ENCODE results near the gene CHSY1. TPM values are rescaled to one million over a fixed set of nuclear protein-coding genes. Genes with fewer than 3 reads are reported as not detected.

The CHSY1 gene
- total RNA-seq, 1 donor from 2014 or later: 29.7 TPM

- Histone ChIP-seq H3K9ac (ENCODE audit: low read depth in 1 of 3, low read length in 3 of 3) (no peak overlapping the region), H3K27ac (ENCODE audit: low read depth, low read length) (no peak overlapping the region)
These were observed 92.5 kb downstream of the CHSY1 start for GRCh38 chr15:101159096-101159935.

GRCh38 chr15:101158166-101159095 lies 93.4 kb downstream of the CHSY1 start:
- H3K9me3 ChIP-seq (ENCODE audit: control insufficient read depth in 3 of 3, low read length in 3 of 3): no peaks in the 10 kb centered on the region
- no peak overlapping the region for H3K4me3 ChIP-seq (ENCODE audit: low read length in 3 of 3)
- peaks cover 0 to 10% (median 5%) of the 10 kb centered on the region in 3 donors for H3K4me1 ChIP-seq (ENCODE audit: control insufficient read depth in 3 of 3, insufficient read depth in 3 of 3, low read length in 3 of 3)
- no peaks in the 10 kb centered on the region for H3K36me3 ChIP-seq (ENCODE audit: control insufficient read depth in 3 of 3, insufficient read depth in 3 of 3, low read length in 3 of 3)
- H3K27ac ChIP-seq (ENCODE audit: low read depth, low read length): no peak overlapping the region
- H3K27me3 ChIP-seq (ENCODE audit: control insufficient read depth in 3 of 3, insufficient read depth in 3 of 3, low read length in 3 of 3): no peaks in the 10 kb centered on the region
- H3K9ac ChIP-seq (ENCODE audit: low read depth in 1 of 3, low read length in 3 of 3): no peak overlapping the region

More at GRCh38 chr15:101159096-101159935, 92.5 kb downstream of the CHSY1 start:
- H3K9me3 ChIP-seq (ENCODE audit: control insufficient read depth in 3 of 3, low read length in 3 of 3): no peaks in the 10 kb centered on the region
- H3K36me3 ChIP-seq (ENCODE audit: control insufficient read depth in 3 of 3, insufficient read depth in 3 of 3, low read length in 3 of 3): no peaks in the 10 kb centered on the region
- no peak overlapping the region for H3K4me3 ChIP-seq (ENCODE audit: low read length in 3 of 3)
- no peaks in the 10 kb centered on the region for H3K27me3 ChIP-seq (ENCODE audit: control insufficient read depth in 3 of 3, insufficient read depth in 3 of 3, low read length in 3 of 3)
- H3K4me1 ChIP-seq (ENCODE audit: control insufficient read depth in 3 of 3, insufficient read depth in 3 of 3, low read length in 3 of 3): peaks cover 0 to 10% (median 5%) of the 10 kb centered on the region in 3 donors

GRCh38 chr15:101157721-101158120 lies 94.1 kb downstream of the CHSY1 start:
- Histone ChIP-seq H3K9me3 (ENCODE audit: control insufficient read depth in 3 of 3, low read length in 3 of 3) (no peaks in the 10 kb centered on the region), H3K27me3 (ENCODE audit: control insufficient read depth in 3 of 3, insufficient read depth in 3 of 3, low read length in 3 of 3) (no peaks in the 10 kb centered on the region), H3K4me1 (ENCODE audit: control insufficient read depth in 3 of 3, insufficient read depth in 3 of 3, low read length in 3 of 3) (peaks cover 0 to 5% (median under 1%) of the 10 kb centered on the region in 3 donors), H3K9ac (ENCODE audit: low read depth in 1 of 3, low read length in 3 of 3) (no peak overlapping the region), H3K4me3 (ENCODE audit: low read length in 3 of 3) (no peak overlapping the region), H3K36me3 (ENCODE audit: control insufficient read depth in 3 of 3, insufficient read depth in 3 of 3, low read length in 3 of 3) (no peaks in the 10 kb centered on the region), H3K27ac (ENCODE audit: low read depth, low read length) (no peak overlapping the region)

GRCh38 chr15:101156509-101157159 lies 95.2 kb downstream of the CHSY1 start:
- Histone ChIP-seq H3K4me3 (ENCODE audit: low read length in 3 of 3) (no peak overlapping the region), H3K9ac (ENCODE audit: low read depth in 1 of 3, low read length in 3 of 3) (no peak overlapping the region), H3K4me1 (ENCODE audit: control insufficient read depth in 3 of 3, insufficient read depth in 3 of 3, low read length in 3 of 3) (no peaks in the 10 kb centered on the region), H3K27me3 (ENCODE audit: control insufficient read depth in 3 of 3, insufficient read depth in 3 of 3, low read length in 3 of 3) (no peaks in the 10 kb centered on the region), H3K36me3 (ENCODE audit: control insufficient read depth in 3 of 3, insufficient read depth in 3 of 3, low read length in 3 of 3) (no peaks in the 10 kb centered on the region), H3K9me3 (ENCODE audit: control insufficient read depth in 3 of 3, low read length in 3 of 3) (no peaks in the 10 kb centered on the region), H3K27ac (ENCODE audit: low read depth, low read length) (no peak overlapping the region)

GRCh38 chr15:101156061-101156460 lies 95.8 kb downstream of the CHSY1 start:
- no peaks in the 10 kb centered on the region for H3K9me3 ChIP-seq (ENCODE audit: control insufficient read depth in 3 of 3, low read length in 3 of 3)
- H3K4me3 ChIP-seq (ENCODE audit: low read length in 3 of 3): no peak overlapping the region
- H3K27ac ChIP-seq (ENCODE audit: low read depth, low read length): no peak overlapping the region
- H3K4me1 ChIP-seq (ENCODE audit: control insufficient read depth in 3 of 3, insufficient read depth in 3 of 3, low read length in 3 of 3): no peaks in the 10 kb centered on the region
- H3K36me3 ChIP-seq (ENCODE audit: control insufficient read depth in 3 of 3, insufficient read depth in 3 of 3, low read length in 3 of 3): no peaks in the 10 kb centered on the region
- H3K9ac ChIP-seq (ENCODE audit: low read depth in 1 of 3, low read length in 3 of 3): no peak overlapping the region
- H3K27me3 ChIP-seq (ENCODE audit: control insufficient read depth in 3 of 3, insufficient read depth in 3 of 3, low read length in 3 of 3): no peaks in the 10 kb centered on the region

- Histone ChIP-seq H3K4me1 (ENCODE audit: control insufficient read depth in 3 of 3, insufficient read depth in 3 of 3, low read length in 3 of 3) (no peaks in the 10 kb centered on the region), H3K9ac (ENCODE audit: low read depth in 1 of 3, low read length in 3 of 3) (no peak overlapping the region), H3K4me3 (ENCODE audit: low read length in 3 of 3) (no peak overlapping the region), H3K9me3 (ENCODE audit: control insufficient read depth in 3 of 3, low read length in 3 of 3) (no peaks in the 10 kb centered on the region), H3K27ac (ENCODE audit: low read depth, low read length) (no peak overlapping the region), H3K36me3 (ENCODE audit: control insufficient read depth in 3 of 3, insufficient read depth in 3 of 3, low read length in 3 of 3) (no peaks in the 10 kb centered on the region), H3K27me3 (ENCODE audit: control insufficient read depth in 3 of 3, insufficient read depth in 3 of 3, low read length in 3 of 3) (no peaks in the 10 kb centered on the region)
These were observed 97.8 kb downstream of the CHSY1 start for GRCh38 chr15:101153801-101154656.

- Histone ChIP-seq H3K36me3 (ENCODE audit: control insufficient read depth in 3 of 3, insufficient read depth in 3 of 3, low read length in 3 of 3) (no peaks in the 10 kb centered on the region), H3K4me3 (ENCODE audit: low read length in 3 of 3) (no peak overlapping the region), H3K9me3 (ENCODE audit: control insufficient read depth in 3 of 3, low read length in 3 of 3) (no peaks in the 10 kb centered on the region), H3K27me3 (ENCODE audit: control insufficient read depth in 3 of 3, insufficient read depth in 3 of 3, low read length in 3 of 3) (no peaks in the 10 kb centered on the region), H3K27ac (ENCODE audit: low read depth, low read length) (no peak overlapping the region), H3K9ac (ENCODE audit: low read depth in 1 of 3, low read length in 3 of 3) (no peak overlapping the region), H3K4me1 (ENCODE audit: control insufficient read depth in 3 of 3, insufficient read depth in 3 of 3, low read length in 3 of 3) (no peaks in the 10 kb centered on the region)
These were observed 98.9 kb downstream of the CHSY1 start for GRCh38 chr15:101152914-101153313.

GRCh38 chr15:101151288-101151687 lies 100.6 kb downstream of the CHSY1 start:
- Histone ChIP-seq H3K36me3 (ENCODE audit: control insufficient read depth in 3 of 3, insufficient read depth in 3 of 3, low read length in 3 of 3) (no peaks in the 10 kb centered on the region), H3K4me3 (ENCODE audit: low read length in 3 of 3) (no peak overlapping the region), H3K27ac (ENCODE audit: low read depth, low read length) (no peak overlapping the region), H3K9me3 (ENCODE audit: control insufficient read depth in 3 of 3, low read length in 3 of 3) (no peaks in the 10 kb centered on the region), H3K27me3 (ENCODE audit: control insufficient read depth in 3 of 3, insufficient read depth in 3 of 3, low read length in 3 of 3) (no peaks in the 10 kb centered on the region), H3K4me1 (ENCODE audit: control insufficient read depth in 3 of 3, insufficient read depth in 3 of 3, low read length in 3 of 3) (no peaks in the 10 kb centered on the region), H3K9ac (ENCODE audit: low read depth in 1 of 3, low read length in 3 of 3) (no peak overlapping the region)

GRCh38 chr15:101150723-101151040 lies 101.2 kb downstream of the CHSY1 start:
- H3K27me3 ChIP-seq (ENCODE audit: control insufficient read depth in 3 of 3, insufficient read depth in 3 of 3, low read length in 3 of 3): no peaks in the 10 kb centered on the region
- H3K9ac ChIP-seq (ENCODE audit: low read depth in 1 of 3, low read length in 3 of 3): no peak overlapping the region
- H3K4me3 ChIP-seq (ENCODE audit: low read length in 3 of 3): no peak overlapping the region
- no peaks in the 10 kb centered on the region for H3K9me3 ChIP-seq (ENCODE audit: control insufficient read depth in 3 of 3, low read length in 3 of 3)
- no peaks in the 10 kb centered on the region for H3K36me3 ChIP-seq (ENCODE audit: control insufficient read depth in 3 of 3, insufficient read depth in 3 of 3, low read length in 3 of 3)
- no peak overlapping the region for H3K27ac ChIP-seq (ENCODE audit: low read depth, low read length)
- no peaks in the 10 kb centered on the region for H3K4me1 ChIP-seq (ENCODE audit: control insufficient read depth in 3 of 3, insufficient read depth in 3 of 3, low read length in 3 of 3)

Data from skeletal muscle tissue (tissue), 4 donors.